ENCODE measurements around the gene LRP5.

The LRP5 gene

DNA sequence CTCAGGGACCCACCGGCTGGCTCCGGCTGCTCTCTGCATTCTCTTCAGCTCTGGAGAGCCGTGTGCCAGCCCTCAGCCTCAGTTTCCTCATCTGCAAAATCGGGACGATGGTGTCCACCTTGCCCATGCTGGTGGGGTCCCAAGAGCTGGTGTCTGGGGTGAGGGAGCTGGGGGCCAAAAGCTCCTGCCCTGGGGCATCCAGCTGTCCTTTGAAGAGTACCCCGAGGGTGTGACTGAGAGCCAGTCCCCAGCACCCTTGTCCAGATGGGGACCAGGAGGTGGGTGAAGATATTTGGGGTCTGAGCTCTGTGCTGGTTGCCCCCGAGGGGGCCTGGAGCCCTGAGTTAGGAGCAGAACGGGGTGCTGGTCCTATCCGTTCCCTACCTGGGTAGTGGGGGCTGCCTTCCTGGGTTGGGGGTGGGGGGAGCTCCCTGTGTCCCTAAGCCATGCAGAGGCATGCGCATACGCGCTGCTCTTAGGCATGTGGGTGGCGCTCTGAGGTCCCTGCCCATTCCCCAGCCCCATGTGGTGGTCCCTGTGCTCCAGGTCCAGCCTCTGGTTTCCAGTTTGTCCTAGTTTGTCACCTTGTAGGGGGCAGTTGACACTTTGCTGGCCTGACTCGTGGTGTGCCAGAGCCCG lies 4.9 kb downstream of the LRP5 start:
- Histone ChIP-seq H3K4me1 (peaks cover 32 to 67% (median 57%) of the 10 kb centered on the region in 10 experiments), H3K27ac (peak overlapping the region in 3 of 11 experiments; percentile 15 to 41 (median 35); a peak in 3 of 22 replicates), H3K4me2 (peak overlapping the region in 9 of 11 experiments; percentile 35 to 99 (median 98); a peak in 17 of 22 replicates), H3K36me3 (peaks cover 0 to 50% (median 9%) of the 10 kb centered on the region in 11 experiments; a peak in 11 of 22 replicates), H3K9me3 (replicated peaks in 1 of 11) (no peaks in the 10 kb centered on the region), H3K27me3 (no peaks in the 10 kb centered on the region), H3K9ac (peak overlapping the region in 3 of 11 experiments; percentile 7 to 41 (median 30); a peak in 3 of 22 replicates), H4K20me1 (peaks cover 4 to 87% (median 67%) of the 10 kb centered on the region in 11 experiments; a peak in 20 of 22 replicates), H3K4me3 (no peak overlapping the region)
- no peak for TF ChIP-seq Cebpa-rat (IDR thresholded peaks at IDR 0.05)

DNA sequence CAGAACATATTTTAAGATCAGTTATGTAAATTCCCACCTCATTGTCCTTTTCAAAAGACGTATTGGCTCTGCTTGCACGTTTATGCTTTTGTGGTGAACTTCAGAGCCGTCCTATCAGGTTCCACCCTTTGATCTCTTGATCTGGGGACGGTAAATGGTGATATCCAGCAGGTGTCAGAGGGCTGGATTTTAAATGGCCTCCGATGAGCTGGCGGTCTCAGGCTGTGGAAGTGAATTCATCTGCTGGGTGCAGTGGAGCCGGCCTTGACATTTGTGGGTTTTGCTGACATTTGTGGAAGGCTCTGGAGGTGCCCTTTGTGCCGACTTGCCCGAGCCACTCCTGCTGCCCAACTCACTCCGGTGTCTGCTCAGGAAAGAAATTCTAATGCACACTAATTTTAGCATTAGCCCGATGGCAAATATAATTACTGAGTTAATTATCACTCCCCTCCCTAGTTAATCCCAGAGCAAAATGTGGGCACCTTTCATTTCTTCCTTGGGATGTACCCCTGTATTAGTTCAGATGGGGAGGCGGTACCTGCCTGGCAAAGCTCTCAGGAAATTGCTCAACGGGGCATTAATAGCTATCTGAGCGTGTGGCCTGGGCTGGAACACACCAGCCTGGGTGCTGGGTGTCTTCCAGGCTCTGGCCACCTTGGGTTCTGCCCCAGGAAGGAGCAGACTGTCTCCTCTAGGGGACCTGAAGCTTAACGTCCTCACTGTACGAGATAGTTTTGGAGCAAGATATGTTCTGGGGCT lies 9.1 kb downstream of the LRP5 start:
- peaks cover 0 to 50% (median 9%) of the 10 kb centered on the region in 11 experiments; a peak in 12 of 22 replicates for H3K36me3 ChIP-seq
- H3K27ac ChIP-seq: peak overlapping the region in 2 of 11 experiments; percentile 27 to 35; a peak in 2 of 22 replicates
- H3K9ac ChIP-seq: peak overlapping the region in 2 of 11 experiments; percentile 7 to 11; a peak in 2 of 22 replicates
- H3K4me2 ChIP-seq: peak overlapping the region; percentile 15 to 96 (median 89)
- H4K20me1 ChIP-seq: peaks cover 35 to 100% (median 96%) of the 10 kb centered on the region in 11 experiments; a peak in 20 of 22 replicates
- TF ChIP-seq Cebpa-rat (IDR thresholded peaks at IDR 0.05): no peak
- H3K4me1 ChIP-seq: peaks cover 30 to 83% (median 69%) of the 10 kb centered on the region in 10 experiments
- H3K4me3 ChIP-seq: no peak overlapping the region
- peaks cover 0 to 9% (median 0%) of the 10 kb centered on the region in 11 experiments; a peak in 2 of 22 replicates for H3K27me3 ChIP-seq
- H3K9me3 ChIP-seq (replicated peaks in 1 of 11): no peaks in the 10 kb centered on the region

DNA sequence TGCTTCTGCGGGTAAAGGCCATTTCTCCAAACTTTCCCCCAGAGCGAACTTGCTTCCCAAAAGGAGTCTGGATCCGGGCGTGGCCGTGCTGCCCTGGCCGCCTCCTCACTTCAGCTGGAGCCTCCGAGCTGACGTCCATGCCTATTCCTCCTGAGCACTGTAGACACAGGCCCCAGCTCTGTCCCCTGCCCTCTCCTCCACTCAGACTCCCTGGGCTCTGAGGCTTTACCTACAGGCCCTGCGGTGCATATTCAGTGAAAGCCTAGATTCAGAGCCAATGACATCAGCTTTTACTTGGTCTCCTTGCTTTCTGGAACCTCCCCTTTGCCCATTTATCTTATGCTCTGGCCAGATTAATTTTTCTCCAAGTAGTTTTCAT lies 9.7 kb downstream of the LRP5 start:
- Histone ChIP-seq H3K4me3 (no peak overlapping the region), H3K36me3 (peaks cover 0 to 44% (median 9%) of the 10 kb centered on the region in 11 experiments; a peak in 12 of 22 replicates), H3K27ac (peak overlapping the region in 2 of 11 experiments; percentile 27 to 35; a peak in 2 of 22 replicates), H3K4me1 (peaks cover 36 to 83% (median 69%) of the 10 kb centered on the region in 10 experiments), H3K27me3 (peaks cover 0 to 15% (median 0%) of the 10 kb centered on the region in 11 experiments; a peak in 2 of 22 replicates), H3K9me3 (replicated peaks in 1 of 11) (no peaks in the 10 kb centered on the region), H3K9ac (peak overlapping the region in 2 of 11 experiments; percentile 7 to 11; a peak in 2 of 22 replicates), H4K20me1 (peaks cover 41 to 100% (median 96%) of the 10 kb centered on the region in 11 experiments; a peak in 20 of 22 replicates), H3K4me2 (peak overlapping the region; percentile 15 to 96 (median 89))
- TF ChIP-seq Cebpa-rat (IDR thresholded peaks at IDR 0.05): no peak

DNA sequence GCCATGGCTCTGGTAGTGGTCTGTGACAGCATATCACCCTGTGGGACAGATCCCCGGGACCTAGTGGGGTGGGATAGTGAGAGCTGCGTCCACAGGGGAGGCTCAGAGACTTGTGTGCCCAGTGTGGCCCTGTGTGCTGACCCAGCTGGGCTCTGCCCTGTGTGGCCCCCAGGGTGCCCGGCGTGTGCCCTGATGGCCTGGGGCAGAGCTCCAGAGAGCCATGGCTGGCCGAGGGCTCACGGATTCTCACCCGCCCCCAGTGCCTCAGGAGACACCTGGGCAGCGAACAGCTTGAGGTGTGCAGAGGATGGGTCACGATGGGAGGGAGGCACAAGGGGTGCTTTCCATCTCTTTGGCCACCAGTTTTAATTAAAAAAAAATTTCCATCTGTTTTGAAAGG lies 11.8 kb downstream of the LRP5 start:
- H3K36me3 ChIP-seq: peaks cover 0 to 34% (median 9%) of the 10 kb centered on the region in 11 experiments; a peak in 11 of 22 replicates
- peaks cover 63 to 100% (median 96%) of the 10 kb centered on the region in 11 experiments; a peak in 20 of 22 replicates for H4K20me1 ChIP-seq
- peak overlapping the region; percentile 13 to 96 (median 89); a peak in 19 of 22 replicates for H3K4me2 ChIP-seq
- no peak for TF ChIP-seq Cebpa-rat (IDR thresholded peaks at IDR 0.05)
- H3K27ac ChIP-seq: peak overlapping the region in 3 of 11 experiments; percentile 14 to 50 (median 49); a peak in 4 of 22 replicates
- H3K4me1 ChIP-seq: peaks cover 57 to 98% (median 84%) of the 10 kb centered on the region in 10 experiments
- H3K9ac ChIP-seq: peak overlapping the region in 6 of 11 experiments; percentile 9 to 49 (median 34); a peak in 7 of 22 replicates
- H3K4me3 ChIP-seq: no peak overlapping the region
- H3K9me3 ChIP-seq (replicated peaks in 1 of 11): no peaks in the 10 kb centered on the region
- H3K27me3 ChIP-seq: peaks cover 0 to 31% (median 0%) of the 10 kb centered on the region in 11 experiments; a peak in 4 of 22 replicates

DNA sequence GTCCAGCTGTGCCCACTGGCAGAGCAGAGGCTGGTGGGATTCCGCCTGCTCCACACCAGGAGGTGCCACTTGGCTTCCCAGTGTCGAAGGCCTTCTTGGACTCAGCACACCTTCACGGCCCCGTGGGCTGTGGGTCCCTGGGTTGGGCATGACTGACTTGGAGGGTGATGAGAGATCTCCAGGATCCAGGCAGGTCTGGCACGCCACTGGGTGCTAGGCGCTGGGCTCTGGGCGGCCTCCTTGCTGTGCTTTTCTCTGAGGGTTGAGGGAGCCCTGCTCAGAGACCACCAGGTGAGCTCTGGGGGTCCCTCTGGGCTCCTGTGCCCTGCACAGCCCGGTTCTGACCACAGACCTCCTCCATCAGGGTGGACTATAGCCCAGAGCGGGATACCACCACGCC lies 12.3 kb downstream of the LRP5 start:
- no peaks in the 10 kb centered on the region for H3K9me3 ChIP-seq (replicated peaks in 1 of 11)
- peak overlapping the region in 9 of 11 experiments; percentile 83 to 96 (median 90); a peak in 18 of 22 replicates for H3K4me2 ChIP-seq
- H3K36me3 ChIP-seq: peaks cover 0 to 34% (median 9%) of the 10 kb centered on the region in 11 experiments; a peak in 11 of 22 replicates
- TF ChIP-seq Cebpa-rat (IDR thresholded peaks at IDR 0.05): no peak
- no peak overlapping the region for H3K4me3 ChIP-seq
- H3K9ac ChIP-seq: peak overlapping the region in 3 of 11 experiments; percentile 34 to 49 (median 46); a peak in 4 of 22 replicates
- H3K4me1 ChIP-seq: peaks cover 61 to 99% (median 89%) of the 10 kb centered on the region in 10 experiments
- peak overlapping the region in 2 of 11 experiments; percentile 21 to 49; a peak in 2 of 22 replicates for H3K27ac ChIP-seq
- H3K27me3 ChIP-seq: peaks cover 0 to 36% (median 0%) of the 10 kb centered on the region in 11 experiments; a peak in 4 of 22 replicates
- H4K20me1 ChIP-seq: peaks cover 66 to 100% (median 97%) of the 10 kb centered on the region in 11 experiments; a peak in 20 of 22 replicates

DNA sequence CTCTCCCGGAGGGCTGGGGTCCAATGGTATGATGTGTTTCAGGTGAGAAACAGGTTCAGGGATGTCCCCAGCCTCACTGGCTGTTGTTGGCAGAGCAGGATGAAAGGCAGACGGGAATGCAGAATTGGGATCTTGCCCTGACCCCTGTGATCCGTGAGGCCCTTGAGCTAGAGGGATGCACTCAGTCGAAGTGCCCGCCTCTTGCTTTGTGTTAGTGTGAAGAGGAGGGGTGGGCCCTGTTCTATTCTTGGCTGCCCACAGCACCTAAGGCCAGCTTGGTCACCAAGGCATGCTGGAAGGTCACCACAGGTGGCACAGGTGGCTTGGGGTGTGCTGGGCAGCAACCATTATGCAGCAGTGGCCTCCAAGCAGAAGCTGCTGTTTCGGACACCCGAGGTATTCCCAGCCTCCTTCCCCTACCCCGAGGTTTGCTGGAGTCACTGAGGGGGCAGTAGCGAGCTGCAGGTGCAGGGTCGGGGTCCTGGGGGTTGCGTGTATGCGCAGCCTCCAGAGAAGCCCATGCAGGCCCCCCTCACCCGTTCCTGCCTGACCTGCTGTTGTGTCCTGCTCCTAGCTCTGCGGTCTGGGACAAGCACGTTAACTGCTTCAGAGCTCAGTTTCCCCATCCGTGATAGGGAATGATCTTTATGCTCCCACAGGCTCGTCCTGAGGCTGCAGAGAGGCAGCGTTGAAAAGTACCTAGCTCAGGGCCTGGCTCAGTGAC lies 13.0 kb downstream of the LRP5 start:
- Histone ChIP-seq H3K27ac (peak overlapping the region in 4 of 11 experiments; percentile 35 to 71 (median 69); a peak in 3 of 22 replicates), H4K20me1 (peaks cover 66 to 100% (median 96%) of the 10 kb centered on the region in 11 experiments; a peak in 20 of 22 replicates)

DNA sequence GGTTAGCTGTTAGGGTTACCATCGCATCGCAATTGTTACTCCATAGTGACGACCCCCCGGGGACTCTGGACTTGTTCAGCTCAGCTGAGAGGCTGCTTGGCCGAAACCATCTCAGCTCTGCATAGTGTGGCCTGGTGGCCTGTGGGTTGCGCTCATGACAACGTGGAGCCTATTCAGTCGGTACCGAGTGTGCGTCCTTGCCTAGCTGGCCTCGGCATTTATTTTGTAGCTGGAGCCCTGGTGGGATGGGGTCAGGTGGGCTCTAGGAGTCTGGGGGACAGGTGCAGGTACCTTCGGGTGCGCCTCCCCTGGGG lies 13.5 kb downstream of the LRP5 start:
- Histone ChIP-seq H3K27me3 (peaks cover 0 to 45% (median 0%) of the 10 kb centered on the region in 11 experiments; a peak in 4 of 22 replicates), H3K27ac (peak overlapping the region in 4 of 11 experiments; percentile 35 to 71 (median 69); a peak in 7 of 22 replicates), H3K4me3 (no peak overlapping the region; a peak in 2 of 20 replicates), H4K20me1 (peaks cover 67 to 100% (median 98%) of the 10 kb centered on the region in 11 experiments; a peak in 20 of 22 replicates), H3K36me3 (peaks cover 0 to 23% (median 4%) of the 10 kb centered on the region in 11 experiments; a peak in 9 of 22 replicates), H3K4me2 (peak overlapping the region; percentile 13 to 96 (median 89); a peak in 20 of 22 replicates), H3K4me1 (peaks cover 72 to 100% (median 100%) of the 10 kb centered on the region in 10 experiments), H3K9me3 (replicated peaks in 1 of 11) (no peaks in the 10 kb centered on the region), H3K9ac (peak overlapping the region in 7 of 11 experiments; percentile 13 to 69 (median 49); a peak in 9 of 22 replicates)
- TF ChIP-seq Cebpa-rat (IDR thresholded peaks at IDR 0.05): no peak

More for the DNA sequence above, 13.0 kb downstream of the LRP5 start:
- H3K4me1 ChIP-seq: peaks cover 67 to 100% (median 95%) of the 10 kb centered on the region in 10 experiments
- no peak overlapping the region for H3K4me3 ChIP-seq
- peak overlapping the region in 10 of 11 experiments; percentile 83 to 96 (median 90); a peak in 18 of 22 replicates for H3K4me2 ChIP-seq
- H3K9me3 ChIP-seq (replicated peaks in 1 of 11): no peaks in the 10 kb centered on the region
- peaks cover 0 to 28% (median 4%) of the 10 kb centered on the region in 11 experiments; a peak in 10 of 22 replicates for H3K36me3 ChIP-seq
- peaks cover 0 to 41% (median 0%) of the 10 kb centered on the region in 11 experiments; a peak in 4 of 22 replicates for H3K27me3 ChIP-seq
- TF ChIP-seq Cebpa-rat (IDR thresholded peaks at IDR 0.05): no peak
- H3K9ac ChIP-seq: peak overlapping the region in 4 of 11 experiments; percentile 46 to 69 (median 57); a peak in 4 of 22 replicates

Measured in BLaER1 treated with 17β-estradiol and CSF1 and Interleukin-3, amounts not matched to agents 10 nM and 100 nM (cell line).